ENCODE measurements around the gene SIRT5. TPM values are rescaled to one million over a fixed set of nuclear protein-coding genes. Genes with fewer than 3 reads are reported as not detected.

The SIRT5 gene
- total RNA-seq, 1 experiment from 2014 or later: 14.3 TPM

DNA sequence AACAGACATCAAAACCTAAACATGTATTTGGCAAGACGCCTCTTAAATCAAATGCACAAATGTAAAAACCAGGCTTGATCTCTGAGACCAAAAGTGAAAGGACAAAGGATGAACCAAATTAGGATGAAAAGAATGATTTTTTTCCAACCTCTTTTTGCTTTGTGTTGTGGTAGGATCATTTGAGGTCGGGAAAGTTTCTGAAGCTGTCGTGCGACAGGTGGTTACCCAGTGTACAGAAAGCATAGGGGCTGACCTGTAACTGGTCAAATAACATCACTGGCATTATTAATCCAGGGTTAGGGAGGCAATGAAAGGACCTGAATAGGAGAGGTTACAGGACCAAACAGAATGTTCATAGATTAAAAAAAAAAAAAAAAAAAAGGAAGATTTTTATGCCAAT lies 22.7 kb downstream of the SIRT5 start:
- H3K27me3 ChIP-seq (ENCODE audit: insufficient read depth, low read length): no peaks in the 10 kb centered on the region
- no peaks in the 10 kb centered on the region for H3K4me1 ChIP-seq (ENCODE audit: insufficient read depth, low read length)
- TF ChIP-seq, protein P1, sequence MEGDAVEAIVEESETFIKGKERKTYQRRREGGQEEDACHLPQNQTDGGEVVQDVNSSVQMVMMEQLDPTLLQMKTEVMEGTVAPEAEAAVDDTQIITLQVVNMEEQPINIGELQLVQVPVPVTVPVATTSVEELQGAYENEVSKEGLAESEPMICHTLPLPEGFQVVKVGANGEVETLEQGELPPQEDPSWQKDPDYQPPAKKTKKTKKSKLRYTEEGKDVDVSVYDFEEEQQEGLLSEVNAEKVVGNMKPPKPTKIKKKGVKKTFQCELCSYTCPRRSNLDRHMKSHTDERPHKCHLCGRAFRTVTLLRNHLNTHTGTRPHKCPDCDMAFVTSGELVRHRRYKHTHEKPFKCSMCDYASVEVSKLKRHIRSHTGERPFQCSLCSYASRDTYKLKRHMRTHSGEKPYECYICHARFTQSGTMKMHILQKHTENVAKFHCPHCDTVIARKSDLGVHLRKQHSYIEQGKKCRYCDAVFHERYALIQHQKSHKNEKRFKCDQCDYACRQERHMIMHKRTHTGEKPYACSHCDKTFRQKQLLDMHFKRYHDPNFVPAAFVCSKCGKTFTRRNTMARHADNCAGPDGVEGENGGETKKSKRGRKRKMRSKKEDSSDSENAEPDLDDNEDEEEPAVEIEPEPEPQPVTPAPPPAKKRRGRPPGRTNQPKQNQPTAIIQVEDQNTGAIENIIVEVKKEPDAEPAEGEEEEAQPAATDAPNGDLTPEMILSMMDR (conservative IDR thresholded peaks at IDR 0.05): no peak

More for the DNA sequence above, 22.7 kb downstream of the SIRT5 start:
- no peak overlapping the region for H3K23ac ChIP-seq (ENCODE audit: insufficient read length, low read depth, low read length)
- WGBS (ENCODE audit: extremely low coverage, insufficient read length, low lambda C conversion rate): no CpG with 5 or more reads among the region's 4 CpGs
- H2BK120ac ChIP-seq (ENCODE audit: low read depth, low read length, poor library complexity, severe bottlenecking): no peak overlapping the region
- H3K4me1 Mint-ChIP-seq: peaks cover 3 to 5% of the 10 kb centered on the region in 2 experiments; a peak in 1 of 4 replicates
- no peaks in the 10 kb centered on the region for H3K9me3 Mint-ChIP-seq
- H3K23me2 ChIP-seq (ENCODE audit: insufficient read length, low read depth, low read length, poor library complexity, severe bottlenecking): no peaks in the 10 kb centered on the region
- H3K79me2 ChIP-seq (ENCODE audit: insufficient read depth, low read length): no peaks in the 10 kb centered on the region
- H3K4me3 Mint-ChIP-seq: no peak overlapping the region
- H2BK5ac ChIP-seq (ENCODE audit: insufficient read length, low read length): no peak overlapping the region
- no peak overlapping the region for H3K14ac ChIP-seq (ENCODE audit: insufficient read depth, low read length)
- H2BK15ac ChIP-seq (ENCODE audit: low read depth, low read length): no peak overlapping the region
- no peak for DNase-seq
- no peak overlapping the region for H3K56ac ChIP-seq (ENCODE audit: insufficient read length, low read depth, low read length)
- no peak overlapping the region for H3K18ac ChIP-seq (ENCODE audit: insufficient read length, low read depth, low read length)
- no peak overlapping the region for H4K91ac ChIP-seq (ENCODE audit: insufficient read length, low read depth, low read length)
- no peak overlapping the region for H4K8ac ChIP-seq (replicated peaks; ENCODE audit: insufficient read length, low read depth, low read length)
- no peaks in the 10 kb centered on the region for H3K27me3 Mint-ChIP-seq (ENCODE audit: low read depth)
- H4K20me1 ChIP-seq (ENCODE audit: control insufficient read depth, insufficient read depth, insufficient read length): no peaks in the 10 kb centered on the region
- H2BK12ac ChIP-seq (ENCODE audit: insufficient read length, low read depth, low read length): no peak overlapping the region
- H3K36me3 Mint-ChIP-seq (ENCODE audit: insufficient read depth in 1 of 3, low read depth in 3 of 3): peaks cover 6 to 57% (median 50%) of the 10 kb centered on the region in 3 experiments; a peak in 6 of 7 replicates
- no peak overlapping the region for H4K5ac ChIP-seq (ENCODE audit: insufficient read length, low read depth, low read length)
- no peak overlapping the region for H3K4me2 ChIP-seq (ENCODE audit: insufficient read depth, insufficient read length, low read length)
- no peak overlapping the region for H3K27ac ChIP-seq (ENCODE audit: insufficient read length, low read depth, low read length)
- H3K9me3 ChIP-seq (ENCODE audit: control insufficient read depth, low read depth, low read length): no peaks in the 10 kb centered on the region
- no peak overlapping the region for H2AK5ac ChIP-seq (ENCODE audit: insufficient read length, low read length)
- no peak overlapping the region for H3K9ac ChIP-seq (ENCODE audit: extremely low read depth, insufficient read length, low read length)
- H3K79me1 ChIP-seq (ENCODE audit: insufficient read depth, low read depth, low read length, poor library complexity, severe bottlenecking): no peaks in the 10 kb centered on the region
- H2AFZ ChIP-seq (ENCODE audit: low read length): no peak overlapping the region
- no peak overlapping the region for H3T11ph ChIP-seq (ENCODE audit: low read length)
- no peak overlapping the region for H3K27ac Mint-ChIP-seq
- H3K4ac ChIP-seq (ENCODE audit: low read depth, low read length): no peak overlapping the region
- no peak overlapping the region for H2BK20ac ChIP-seq (ENCODE audit: low read depth, low read length, poor library complexity, severe bottlenecking)
